A549 treated with Mapracorat at 1 μM for 4 hours (cell line): ENCODE measurements around the gene FAM124A. TPM values are rescaled to one million over a fixed set of nuclear protein-coding genes. Genes with fewer than 3 reads are reported as not detected.

Experiments used
- total RNA-seq: library from RNA; stranded (reverse); fragments of 200-300 nt; extraction: Qiagen RNA extraction; gene quantifications from 5 replicates; pipeline ENCODE4 v1.2.3, GENCODE V29; 2022

The FAM124A gene
- total RNA-seq = 1.9 to 2.8 TPM (median 2.3 TPM) in 5 replicates

DNA sequence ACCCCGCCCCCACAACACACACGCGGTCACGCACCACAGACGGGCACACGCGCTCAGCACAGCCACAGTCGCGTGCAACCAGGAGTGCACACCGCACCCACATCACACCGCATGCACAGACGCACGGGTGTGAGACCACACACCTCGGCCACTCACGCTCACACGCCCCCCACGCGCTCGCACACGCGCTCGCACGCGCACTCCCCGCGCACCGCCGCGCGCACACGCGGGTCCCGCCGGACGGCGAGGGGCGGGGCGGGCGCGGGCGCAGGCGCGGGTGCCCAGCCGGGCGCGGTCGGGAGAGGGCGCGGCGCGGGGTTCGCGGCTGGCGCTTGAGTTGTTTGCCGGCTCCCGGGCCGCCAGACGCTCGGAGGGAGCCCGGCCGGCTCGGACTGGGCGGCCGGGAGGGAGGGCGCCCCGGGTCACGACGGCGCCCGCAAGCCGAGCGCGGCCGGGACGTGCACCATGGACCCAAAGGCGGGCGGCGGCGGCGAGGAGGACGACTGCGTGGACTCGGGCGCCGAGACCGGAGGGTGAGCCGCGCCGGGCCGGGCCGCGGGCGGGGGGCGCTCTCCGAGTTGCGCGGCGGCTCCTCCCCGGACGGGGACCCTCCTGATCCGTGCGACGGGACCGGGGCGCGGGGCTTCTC is at the start of gene FAM124A:
FAM124A (plus strand) TSS at position 362 of the 649 bp plus-strand sequence; CDS start at position 466, 104 bp downstream.

Other genes starting within 250 kb of the FAM124A start
- gene C13orf42, start 111.1 kb upstream of the FAM124A start, total RNA-seq = not detected in 5 replicates
- not detected in 5 replicates for gene SERPINE3, start 117.3 kb downstream of the FAM124A start, total RNA-seq
- gene INTS6, start 230.6 kb downstream of the FAM124A start, total RNA-seq = 8.0 to 10.8 TPM (median 9.0 TPM) in 5 replicates